ENCODE data around the gene DLGAP3.
"Not testable (repeated sequence)": the region's sequence is repeated elsewhere in the genome, so short reads cannot be mapped to it uniquely, and the experiment has no call there.

Gene DLGAP3, protein sequence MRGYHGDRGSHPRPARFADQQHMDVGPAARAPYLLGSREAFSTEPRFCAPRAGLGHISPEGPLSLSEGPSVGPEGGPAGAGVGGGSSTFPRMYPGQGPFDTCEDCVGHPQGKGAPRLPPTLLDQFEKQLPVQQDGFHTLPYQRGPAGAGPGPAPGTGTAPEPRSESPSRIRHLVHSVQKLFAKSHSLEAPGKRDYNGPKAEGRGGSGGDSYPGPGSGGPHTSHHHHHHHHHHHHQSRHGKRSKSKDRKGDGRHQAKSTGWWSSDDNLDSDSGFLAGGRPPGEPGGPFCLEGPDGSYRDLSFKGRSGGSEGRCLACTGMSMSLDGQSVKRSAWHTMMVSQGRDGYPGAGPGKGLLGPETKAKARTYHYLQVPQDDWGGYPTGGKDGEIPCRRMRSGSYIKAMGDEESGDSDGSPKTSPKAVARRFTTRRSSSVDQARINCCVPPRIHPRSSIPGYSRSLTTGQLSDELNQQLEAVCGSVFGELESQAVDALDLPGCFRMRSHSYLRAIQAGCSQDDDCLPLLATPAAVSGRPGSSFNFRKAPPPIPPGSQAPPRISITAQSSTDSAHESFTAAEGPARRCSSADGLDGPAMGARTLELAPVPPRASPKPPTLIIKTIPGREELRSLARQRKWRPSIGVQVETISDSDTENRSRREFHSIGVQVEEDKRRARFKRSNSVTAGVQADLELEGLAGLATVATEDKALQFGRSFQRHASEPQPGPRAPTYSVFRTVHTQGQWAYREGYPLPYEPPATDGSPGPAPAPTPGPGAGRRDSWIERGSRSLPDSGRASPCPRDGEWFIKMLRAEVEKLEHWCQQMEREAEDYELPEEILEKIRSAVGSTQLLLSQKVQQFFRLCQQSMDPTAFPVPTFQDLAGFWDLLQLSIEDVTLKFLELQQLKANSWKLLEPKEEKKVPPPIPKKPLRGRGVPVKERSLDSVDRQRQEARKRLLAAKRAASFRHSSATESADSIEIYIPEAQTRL

DNA sequence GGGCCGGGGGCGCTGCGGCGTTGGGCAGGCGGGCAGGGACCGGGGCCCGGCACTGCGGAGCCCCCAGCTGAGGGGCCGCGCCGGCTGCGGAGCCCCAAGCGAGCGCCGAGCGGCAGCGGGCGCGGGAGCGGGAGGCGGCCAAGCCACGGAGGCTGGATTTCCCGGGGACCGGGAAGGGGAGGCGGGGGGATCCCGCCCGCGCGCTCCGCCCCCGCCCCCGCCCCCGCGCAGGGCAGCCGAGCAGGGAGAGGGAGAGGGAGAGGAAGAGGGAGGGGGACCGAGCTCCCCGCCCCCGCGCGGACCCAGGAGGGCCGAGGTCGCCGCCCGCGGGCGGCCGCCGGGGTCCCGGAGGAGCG is at the start of gene DLGAP3:
Gene DLGAP3 (minus strand): TSS at position 154 of the 356 bp plus-strand sequence. CDS start 24,267 bp downstream, outside the sequence.
- Histone ChIP-seq H3K27me3 (ENCODE audit: control insufficient read depth, insufficient read depth, low read length) (peaks cover 22% of the 10 kb centered on the region), H3K4me3 (ENCODE audit: low read length) (peak within 1 kb of the TSS; percentile 35), H3K9ac (ENCODE audit: low read length) (no peak within 1 kb of the TSS), H3K36me3 (ENCODE audit: control insufficient read depth, insufficient read depth, low read length) (no peaks in the 10 kb centered on the region), H3K4me1 (ENCODE audit: control insufficient read depth, insufficient read depth, low read length) (no peaks in the 10 kb centered on the region), H3K27ac (ENCODE audit: low read depth, low read length) (no peak within 1 kb of the TSS)

DNA sequence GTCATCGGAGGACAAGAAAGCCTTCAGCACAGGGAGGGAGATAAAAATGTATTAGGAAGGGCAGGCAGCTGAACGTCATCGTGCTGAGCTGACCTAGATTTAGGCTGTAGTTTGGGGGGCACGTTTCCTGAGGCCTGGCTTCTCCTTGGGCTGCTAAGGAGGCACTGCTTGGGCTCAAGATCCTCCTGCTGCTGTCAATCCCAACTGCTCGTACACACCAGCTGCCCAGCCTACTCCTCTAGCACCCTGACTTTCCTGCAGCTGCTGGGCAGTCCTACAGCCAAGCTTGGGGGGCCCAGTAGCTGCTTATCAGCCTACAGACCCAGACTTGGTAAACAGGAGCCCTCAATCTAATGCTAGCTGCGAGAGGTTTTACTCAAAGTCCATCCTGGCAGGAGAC is 49.5 kb upstream of the DLGAP3 start:
- Histone ChIP-seq H3K27ac (ENCODE audit: low read depth, low read length) (no peak overlapping the region), H3K36me3 (ENCODE audit: control insufficient read depth, insufficient read depth, low read length) (no peaks in the 10 kb centered on the region), H3K27me3 (ENCODE audit: control insufficient read depth, insufficient read depth, low read length) (no peaks in the 10 kb centered on the region), H3K4me1 (ENCODE audit: control insufficient read depth, insufficient read depth, low read length) (no peaks in the 10 kb centered on the region), H3K4me3 (ENCODE audit: low read length) (no peak overlapping the region), H3K9ac (ENCODE audit: low read length) (no peak overlapping the region)

DNA sequence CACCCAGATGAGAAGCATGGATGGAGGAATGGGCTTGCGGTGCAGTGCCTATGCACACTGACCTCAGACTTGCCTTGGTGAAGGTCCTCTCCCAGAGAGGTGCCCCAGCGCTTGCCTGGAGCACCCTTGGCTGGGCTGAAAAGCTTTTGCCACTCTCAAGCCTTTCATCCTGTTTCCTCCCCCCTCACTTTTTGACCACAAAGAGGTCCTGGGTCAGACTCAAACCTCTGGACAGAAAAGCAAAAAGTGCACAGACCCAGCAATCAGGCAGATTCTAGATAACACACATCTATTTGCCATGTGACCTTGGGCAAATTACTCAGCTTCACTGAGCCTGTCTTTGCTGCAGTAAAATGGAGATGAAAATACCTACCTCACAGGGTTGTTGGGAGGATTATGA is 48.4 kb upstream of the DLGAP3 start:
- no peak overlapping the region for H3K9ac ChIP-seq (ENCODE audit: low read length)
- no peaks in the 10 kb centered on the region for H3K36me3 ChIP-seq (ENCODE audit: control insufficient read depth, insufficient read depth, low read length)
- H3K4me3 ChIP-seq (ENCODE audit: low read length), result no peak overlapping the region
- H3K27ac ChIP-seq (ENCODE audit: low read depth, low read length), result no peak overlapping the region
- no peaks in the 10 kb centered on the region for H3K27me3 ChIP-seq (ENCODE audit: control insufficient read depth, insufficient read depth, low read length)
- no peaks in the 10 kb centered on the region for H3K4me1 ChIP-seq (ENCODE audit: control insufficient read depth, insufficient read depth, low read length)

GRCh38 chr1:34977210-34977471 is 47.7 kb upstream of the DLGAP3 start:
- H3K36me3 ChIP-seq (ENCODE audit: control insufficient read depth, insufficient read depth, low read length), result no peaks in the 10 kb centered on the region
- H3K4me3 ChIP-seq (ENCODE audit: low read length), result no peak overlapping the region
- H3K4me1 ChIP-seq (ENCODE audit: control insufficient read depth, insufficient read depth, low read length), result no peaks in the 10 kb centered on the region
- H3K27me3 ChIP-seq (ENCODE audit: control insufficient read depth, insufficient read depth, low read length), result no peaks in the 10 kb centered on the region
- no peak overlapping the region for H3K27ac ChIP-seq (ENCODE audit: low read depth, low read length)
- H3K9ac ChIP-seq (ENCODE audit: low read length), result no peak overlapping the region

- no peaks in the 10 kb centered on the region for H3K4me1 ChIP-seq (ENCODE audit: control insufficient read depth, insufficient read depth, low read length)
- H3K9ac ChIP-seq (ENCODE audit: low read length), result no peak overlapping the region
- no peak overlapping the region for H3K4me3 ChIP-seq (ENCODE audit: low read length)
- no peak overlapping the region for H3K27ac ChIP-seq (ENCODE audit: low read depth, low read length)
- no peaks in the 10 kb centered on the region for H3K36me3 ChIP-seq (ENCODE audit: control insufficient read depth, insufficient read depth, low read length)
- no peaks in the 10 kb centered on the region for H3K27me3 ChIP-seq (ENCODE audit: control insufficient read depth, insufficient read depth, low read length)
These were observed 47.1 kb upstream of the DLGAP3 start for GRCh38 chr1:34976384-34977209.

DNA sequence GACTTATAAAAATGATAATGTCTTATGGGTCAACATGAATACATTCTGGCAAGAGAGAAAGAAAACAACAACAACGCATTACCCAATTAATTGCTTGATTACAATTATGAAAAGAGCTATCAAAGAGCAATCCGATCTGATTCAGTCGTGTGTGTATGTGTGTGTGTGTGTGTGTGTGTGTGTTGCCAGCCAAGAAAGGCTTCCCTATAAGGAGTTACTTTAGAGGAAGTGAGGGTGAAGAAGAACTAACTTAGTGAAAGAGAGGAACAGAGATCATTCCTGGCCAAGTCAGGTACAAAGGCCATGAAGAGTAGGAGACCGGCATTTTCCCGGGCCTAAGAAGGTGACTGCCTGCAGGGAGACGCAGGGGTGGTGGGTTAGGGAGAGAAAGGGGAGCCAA is 46.3 kb upstream of the DLGAP3 start:
- Histone ChIP-seq H3K27ac (ENCODE audit: low read depth, low read length) (no peak overlapping the region), H3K36me3 (ENCODE audit: control insufficient read depth, insufficient read depth, low read length) (no peaks in the 10 kb centered on the region)

GRCh38 chr1:34975338-34975737 is 45.9 kb upstream of the DLGAP3 start:
- Histone ChIP-seq H3K36me3 (ENCODE audit: control insufficient read depth, insufficient read depth, low read length) (no peaks in the 10 kb centered on the region), H3K27ac (ENCODE audit: low read depth, low read length) (no peak overlapping the region), H3K9ac (ENCODE audit: low read length) (no peak overlapping the region), H3K4me1 (ENCODE audit: control insufficient read depth, insufficient read depth, low read length) (no peaks in the 10 kb centered on the region), H3K27me3 (ENCODE audit: control insufficient read depth, insufficient read depth, low read length) (no peaks in the 10 kb centered on the region), H3K4me3 (ENCODE audit: low read length) (no peak overlapping the region)

More for the DNA sequence above, 46.3 kb upstream of the DLGAP3 start:
- no peak overlapping the region for H3K4me3 ChIP-seq (ENCODE audit: low read length)
- H3K4me1 ChIP-seq (ENCODE audit: control insufficient read depth, insufficient read depth, low read length), result no peaks in the 10 kb centered on the region
- H3K27me3 ChIP-seq (ENCODE audit: control insufficient read depth, insufficient read depth, low read length), result no peaks in the 10 kb centered on the region
- H3K9ac ChIP-seq (ENCODE audit: low read length), result no peak overlapping the region

DNA sequence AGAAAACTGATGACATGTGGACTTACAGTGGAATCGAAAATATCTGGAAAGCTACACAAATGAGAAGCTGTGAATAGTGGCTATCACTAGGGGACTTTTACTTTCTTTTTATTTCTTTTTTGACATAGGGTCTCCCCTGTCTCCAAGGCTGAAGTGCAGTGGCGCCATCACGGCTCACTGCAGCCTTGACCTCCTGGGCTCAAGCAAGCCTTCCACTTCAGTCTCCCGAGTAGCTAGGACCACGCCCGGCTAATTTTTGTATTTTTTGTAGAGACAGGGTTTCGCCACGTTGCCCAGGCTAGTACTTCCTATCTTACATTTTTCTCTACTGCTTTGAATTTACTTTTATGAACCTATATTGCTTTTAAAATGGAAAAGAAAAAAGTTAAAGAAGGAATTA is 45.2 kb upstream of the DLGAP3 start:
- no peak overlapping the region for H3K27ac ChIP-seq (ENCODE audit: low read depth, low read length)
- H3K4me3 ChIP-seq (ENCODE audit: low read length), result no peak overlapping the region
- H3K36me3 ChIP-seq (ENCODE audit: control insufficient read depth, insufficient read depth, low read length), result no peaks in the 10 kb centered on the region
- H3K27me3 ChIP-seq (ENCODE audit: control insufficient read depth, insufficient read depth, low read length), result no peaks in the 10 kb centered on the region
- no peaks in the 10 kb centered on the region for H3K4me1 ChIP-seq (ENCODE audit: control insufficient read depth, insufficient read depth, low read length)
- H3K9ac ChIP-seq (ENCODE audit: low read length), result no peak overlapping the region

GRCh38 chr1:34973326-34973725 is 43.9 kb upstream of the DLGAP3 start:
- no peak overlapping the region for H3K9ac ChIP-seq (ENCODE audit: low read length)

DNA sequence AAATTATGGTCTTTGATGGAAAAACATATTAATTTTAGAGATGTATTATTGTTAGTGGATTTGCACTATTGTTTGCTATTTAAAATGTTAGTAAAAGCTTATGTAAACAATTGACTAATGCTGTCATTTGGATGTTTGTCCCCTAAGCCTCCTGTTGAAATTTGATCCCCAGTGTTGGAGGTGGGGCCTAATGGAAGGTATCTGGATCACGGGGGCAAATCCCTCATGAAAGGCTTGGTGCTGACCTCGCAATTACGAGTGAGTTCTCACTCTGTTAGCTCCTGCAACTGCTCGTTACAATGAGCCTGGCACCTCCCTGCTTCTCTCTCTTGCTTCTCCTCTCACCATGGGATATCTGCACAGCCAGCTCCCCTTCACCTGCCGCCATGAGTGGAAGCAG is 41.4 kb upstream of the DLGAP3 start:
- Histone ChIP-seq H3K4me1 (ENCODE audit: control insufficient read depth, insufficient read depth, low read length) (no peaks in the 10 kb centered on the region), H3K36me3 (ENCODE audit: control insufficient read depth, insufficient read depth, low read length) (no peaks in the 10 kb centered on the region)

More at GRCh38 chr1:34973326-34973725, 43.9 kb upstream of the DLGAP3 start:
- H3K4me1 ChIP-seq (ENCODE audit: control insufficient read depth, insufficient read depth, low read length), result no peaks in the 10 kb centered on the region
- H3K36me3 ChIP-seq (ENCODE audit: control insufficient read depth, insufficient read depth, low read length), result no peaks in the 10 kb centered on the region
- H3K4me3 ChIP-seq (ENCODE audit: low read length), result no peak overlapping the region
- no peak overlapping the region for H3K27ac ChIP-seq (ENCODE audit: low read depth, low read length)
- no peaks in the 10 kb centered on the region for H3K27me3 ChIP-seq (ENCODE audit: control insufficient read depth, insufficient read depth, low read length)

DNA sequence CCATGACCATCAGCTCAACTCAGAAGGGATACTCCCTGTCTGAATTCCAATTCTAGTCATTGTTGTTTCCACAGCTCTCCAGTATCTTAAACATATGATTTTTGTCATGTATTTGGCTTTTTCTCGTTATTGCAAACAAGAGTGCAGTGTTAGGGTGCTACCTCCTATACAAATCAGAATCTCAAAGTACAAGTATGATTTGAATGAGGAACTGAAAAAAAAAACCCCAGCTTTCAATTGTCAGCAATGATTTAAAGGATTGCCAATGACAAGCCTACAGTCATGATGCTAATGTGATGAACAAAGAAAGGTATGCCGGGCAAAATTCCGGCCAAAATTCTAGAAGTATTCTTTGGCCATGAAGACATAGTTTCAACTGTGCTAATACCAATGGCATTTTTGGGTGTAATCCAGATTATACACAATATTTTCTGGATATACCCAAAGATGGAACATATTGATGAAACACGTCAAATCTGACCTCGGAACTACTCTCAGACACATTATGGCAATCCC is 40.8 kb upstream of the DLGAP3 start:
- H3K36me3 ChIP-seq (ENCODE audit: control insufficient read depth, insufficient read depth, low read length), result no peaks in the 10 kb centered on the region
- no peaks in the 10 kb centered on the region for H3K4me1 ChIP-seq (ENCODE audit: control insufficient read depth, insufficient read depth, low read length)
- no peak overlapping the region for H3K27ac ChIP-seq (ENCODE audit: low read depth, low read length)
- no peaks in the 10 kb centered on the region for H3K27me3 ChIP-seq (ENCODE audit: control insufficient read depth, insufficient read depth, low read length)
- no peak overlapping the region for H3K4me3 ChIP-seq (ENCODE audit: low read length)
- no peak overlapping the region for H3K9ac ChIP-seq (ENCODE audit: low read length)

More for the DNA sequence above, 41.4 kb upstream of the DLGAP3 start:
- no peak overlapping the region for H3K27ac ChIP-seq (ENCODE audit: low read depth, low read length)
- H3K27me3 ChIP-seq (ENCODE audit: control insufficient read depth, insufficient read depth, low read length), result no peaks in the 10 kb centered on the region
- no peak overlapping the region for H3K4me3 ChIP-seq (ENCODE audit: low read length)
- H3K9ac ChIP-seq (ENCODE audit: low read length), result no peak overlapping the region

- not testable (repeated sequence) for H3K36me3 ChIP-seq (ENCODE audit: control insufficient read depth, insufficient read depth, low read length); H3K27me3 ChIP-seq (ENCODE audit: control insufficient read depth, insufficient read depth, low read length); H3K4me3 ChIP-seq (ENCODE audit: low read length); H3K27ac ChIP-seq (ENCODE audit: low read depth, low read length); H3K9ac ChIP-seq (ENCODE audit: low read length); H3K4me1 ChIP-seq (ENCODE audit: control insufficient read depth, insufficient read depth, low read length)
These were observed 38.8 kb upstream of the DLGAP3 start for GRCh38 chr1:34968297-34968696.
